Spleen (tissue), 7 donors: ENCODE data around the gene SLC13A5.

Source experiments
- POLR2A ChIP-seq, 3 donors: fragments of 450-650 bp; IDR thresholded peaks; one replicate each; pipeline ENCODE4 v1.5.1; 2017; ENCODE audit warnings: antibody characterized with exemption in 3 of 3, mild to moderate bottlenecking in 1 of 3
- POLR2AphosphoS5 ChIP-seq, 3 donors: sonication (generic); formaldehyde crosslinking; IDR thresholded peaks; one replicate each; pipeline ENCODE4 v1.5.1; 2017; ENCODE audit warnings: antibody characterized with exemption in 3 of 3
- TF ChIP-seq, protein P1 (sequence below), 11 experiments: fragments of 200-600 bp in 7 of 11; fragments of 450-650 bp in 4 of 11; sonication (generic) in 4 of 11; IDR thresholded peaks in 8 of 11; conservative IDR thresholded peaks in 3 of 11; 1 replicate in 7 of 11; 2 replicates in 4 of 11; pipeline versions ENCODE4 v1.4.0 to v1.8.0; 2016 to 2021; ENCODE audit warnings: antibody characterized with exemption in 11 of 11, inconsistent platforms in 4 of 11, mild to moderate bottlenecking in 1 of 11
- donor health status: DM: no; HTN: no; CAD: no; lungs with moderate emphysema.
- donor health status: DM: no; HTN: no; CAD: no.
- donor health status: DM: no; HTN: no; CAD: no.

DNA sequence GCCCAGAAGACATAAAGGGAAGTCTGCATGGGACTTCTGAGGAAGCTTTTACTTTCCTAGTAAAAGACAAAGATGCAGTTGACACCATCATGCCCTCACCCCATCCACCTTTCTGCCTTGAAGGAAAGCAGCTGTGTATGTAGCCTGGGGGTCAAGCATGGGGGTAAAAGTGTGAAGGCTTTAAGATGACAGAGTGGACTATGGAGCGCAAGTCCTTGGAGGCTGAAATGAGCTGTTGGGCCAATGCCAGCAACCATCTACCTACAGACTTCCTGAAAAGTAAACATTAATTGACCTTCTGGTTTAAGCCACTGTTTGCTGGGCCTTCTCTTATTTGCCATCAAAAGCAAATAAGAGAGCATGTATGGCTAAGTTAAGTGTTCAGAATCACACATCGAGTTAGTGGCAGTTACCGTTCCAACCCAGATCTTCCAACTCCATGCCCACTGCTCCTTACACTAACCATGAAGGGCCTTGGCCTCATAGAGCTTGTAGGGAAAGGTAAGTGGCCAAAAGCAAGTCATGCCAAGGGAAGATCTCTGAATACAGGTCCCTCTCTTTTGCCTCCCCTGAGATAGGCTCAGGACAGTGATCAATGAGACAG is 30.0 kb downstream of the SLC13A5 start:
- TF ChIP-seq, protein P1, sequence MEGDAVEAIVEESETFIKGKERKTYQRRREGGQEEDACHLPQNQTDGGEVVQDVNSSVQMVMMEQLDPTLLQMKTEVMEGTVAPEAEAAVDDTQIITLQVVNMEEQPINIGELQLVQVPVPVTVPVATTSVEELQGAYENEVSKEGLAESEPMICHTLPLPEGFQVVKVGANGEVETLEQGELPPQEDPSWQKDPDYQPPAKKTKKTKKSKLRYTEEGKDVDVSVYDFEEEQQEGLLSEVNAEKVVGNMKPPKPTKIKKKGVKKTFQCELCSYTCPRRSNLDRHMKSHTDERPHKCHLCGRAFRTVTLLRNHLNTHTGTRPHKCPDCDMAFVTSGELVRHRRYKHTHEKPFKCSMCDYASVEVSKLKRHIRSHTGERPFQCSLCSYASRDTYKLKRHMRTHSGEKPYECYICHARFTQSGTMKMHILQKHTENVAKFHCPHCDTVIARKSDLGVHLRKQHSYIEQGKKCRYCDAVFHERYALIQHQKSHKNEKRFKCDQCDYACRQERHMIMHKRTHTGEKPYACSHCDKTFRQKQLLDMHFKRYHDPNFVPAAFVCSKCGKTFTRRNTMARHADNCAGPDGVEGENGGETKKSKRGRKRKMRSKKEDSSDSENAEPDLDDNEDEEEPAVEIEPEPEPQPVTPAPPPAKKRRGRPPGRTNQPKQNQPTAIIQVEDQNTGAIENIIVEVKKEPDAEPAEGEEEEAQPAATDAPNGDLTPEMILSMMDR (IDR thresholded peaks at IDR 0.05 in 8 of 11, conservative IDR thresholded peaks at IDR 0.05 in 3 of 11) = no peak
- TF ChIP-seq POLR2AphosphoS5 (IDR thresholded peaks at IDR 0.05) (no peak), POLR2A (IDR thresholded peaks at IDR 0.05) (no peak)
